HL-60 (cell line): ENCODE results near the gene DMRTC2.

Experiments
- GABPA ChIP-seq: IDR thresholded peaks from 2 replicates; pipeline ENCODE4 v1.6.1; 2012; ENCODE audit warnings: low read depth
- POLR2AphosphoS5 ChIP-seq: IDR thresholded peaks from 2 replicates; pipeline ENCODE4 v1.6.1; 2012; ENCODE audit warnings: low read depth
- SPI1 ChIP-seq: IDR thresholded peaks from 2 replicates; pipeline ENCODE4 v1.6.1; 2012; ENCODE audit warnings: low read depth, mild to moderate bottlenecking, borderline replicate concordance
- TF ChIP-seq, protein P1 (sequence below): IDR thresholded peaks from one replicate; pipeline ENCODE4 v1.5.1; 2011; ENCODE audit warnings: low read length, control low read depth, inconsistent platforms; ENCODE audit not compliant: insufficient read depth
- TF ChIP-seq, protein P2 (sequence below): IDR thresholded peaks from 2 replicates; pipeline ENCODE4 v1.6.1; 2012; ENCODE audit warnings: low read depth; ENCODE audit not compliant: insufficient replicate concordance

DNA sequence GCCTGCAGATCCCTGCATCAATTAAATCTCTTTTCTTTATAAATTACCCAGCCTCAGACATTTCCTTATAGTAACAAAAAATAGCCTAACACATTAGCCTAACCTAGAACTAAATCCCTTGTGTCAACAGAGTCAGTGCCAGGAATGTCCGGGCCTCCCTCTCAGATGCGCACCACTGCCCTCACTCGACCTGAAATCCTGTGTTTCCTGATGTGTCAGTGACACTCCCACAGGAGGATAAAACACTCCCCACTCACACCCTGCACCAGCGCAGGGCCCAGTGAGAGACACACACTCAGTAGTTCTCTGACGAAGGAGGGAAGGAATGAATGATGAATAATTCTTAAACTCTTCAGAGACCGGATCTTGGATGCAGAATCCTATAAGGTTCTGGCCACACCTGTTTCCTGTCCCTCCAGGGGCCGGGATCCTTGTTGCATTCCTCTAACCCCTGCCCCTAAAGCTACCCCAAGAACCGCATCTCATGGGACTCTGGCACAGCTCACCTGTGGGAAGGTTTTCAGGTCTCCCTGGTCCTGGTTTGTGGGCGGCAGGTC is 45.3 kb upstream of the DMRTC2 start:
- TF ChIP-seq, protein P1, sequence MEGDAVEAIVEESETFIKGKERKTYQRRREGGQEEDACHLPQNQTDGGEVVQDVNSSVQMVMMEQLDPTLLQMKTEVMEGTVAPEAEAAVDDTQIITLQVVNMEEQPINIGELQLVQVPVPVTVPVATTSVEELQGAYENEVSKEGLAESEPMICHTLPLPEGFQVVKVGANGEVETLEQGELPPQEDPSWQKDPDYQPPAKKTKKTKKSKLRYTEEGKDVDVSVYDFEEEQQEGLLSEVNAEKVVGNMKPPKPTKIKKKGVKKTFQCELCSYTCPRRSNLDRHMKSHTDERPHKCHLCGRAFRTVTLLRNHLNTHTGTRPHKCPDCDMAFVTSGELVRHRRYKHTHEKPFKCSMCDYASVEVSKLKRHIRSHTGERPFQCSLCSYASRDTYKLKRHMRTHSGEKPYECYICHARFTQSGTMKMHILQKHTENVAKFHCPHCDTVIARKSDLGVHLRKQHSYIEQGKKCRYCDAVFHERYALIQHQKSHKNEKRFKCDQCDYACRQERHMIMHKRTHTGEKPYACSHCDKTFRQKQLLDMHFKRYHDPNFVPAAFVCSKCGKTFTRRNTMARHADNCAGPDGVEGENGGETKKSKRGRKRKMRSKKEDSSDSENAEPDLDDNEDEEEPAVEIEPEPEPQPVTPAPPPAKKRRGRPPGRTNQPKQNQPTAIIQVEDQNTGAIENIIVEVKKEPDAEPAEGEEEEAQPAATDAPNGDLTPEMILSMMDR = no peak
- TF ChIP-seq, protein P2, sequence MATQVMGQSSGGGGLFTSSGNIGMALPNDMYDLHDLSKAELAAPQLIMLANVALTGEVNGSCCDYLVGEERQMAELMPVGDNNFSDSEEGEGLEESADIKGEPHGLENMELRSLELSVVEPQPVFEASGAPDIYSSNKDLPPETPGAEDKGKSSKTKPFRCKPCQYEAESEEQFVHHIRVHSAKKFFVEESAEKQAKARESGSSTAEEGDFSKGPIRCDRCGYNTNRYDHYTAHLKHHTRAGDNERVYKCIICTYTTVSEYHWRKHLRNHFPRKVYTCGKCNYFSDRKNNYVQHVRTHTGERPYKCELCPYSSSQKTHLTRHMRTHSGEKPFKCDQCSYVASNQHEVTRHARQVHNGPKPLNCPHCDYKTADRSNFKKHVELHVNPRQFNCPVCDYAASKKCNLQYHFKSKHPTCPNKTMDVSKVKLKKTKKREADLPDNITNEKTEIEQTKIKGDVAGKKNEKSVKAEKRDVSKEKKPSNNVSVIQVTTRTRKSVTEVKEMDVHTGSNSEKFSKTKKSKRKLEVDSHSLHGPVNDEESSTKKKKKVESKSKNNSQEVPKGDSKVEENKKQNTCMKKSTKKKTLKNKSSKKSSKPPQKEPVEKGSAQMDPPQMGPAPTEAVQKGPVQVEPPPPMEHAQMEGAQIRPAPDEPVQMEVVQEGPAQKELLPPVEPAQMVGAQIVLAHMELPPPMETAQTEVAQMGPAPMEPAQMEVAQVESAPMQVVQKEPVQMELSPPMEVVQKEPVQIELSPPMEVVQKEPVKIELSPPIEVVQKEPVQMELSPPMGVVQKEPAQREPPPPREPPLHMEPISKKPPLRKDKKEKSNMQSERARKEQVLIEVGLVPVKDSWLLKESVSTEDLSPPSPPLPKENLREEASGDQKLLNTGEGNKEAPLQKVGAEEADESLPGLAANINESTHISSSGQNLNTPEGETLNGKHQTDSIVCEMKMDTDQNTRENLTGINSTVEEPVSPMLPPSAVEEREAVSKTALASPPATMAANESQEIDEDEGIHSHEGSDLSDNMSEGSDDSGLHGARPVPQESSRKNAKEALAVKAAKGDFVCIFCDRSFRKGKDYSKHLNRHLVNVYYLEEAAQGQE = no peak
- no peak for TF ChIP-seq POLR2AphosphoS5
- no peak for TF ChIP-seq GABPA
- no peak for TF ChIP-seq SPI1
